Activated naive CD8-positive, alpha-beta T cell treated with anti-CD3 and anti-CD28 coated beads for 36 hours (primary cell): ENCODE measurements around the gene GTSE1. TPM values are rescaled to one million over a fixed set of nuclear protein-coding genes. Genes with fewer than 3 reads are reported as not detected.

ENCODE experiments used
- DNase-seq: peaks from one replicate; pipeline ENCODE4 v3.0.0; 2021
- H3K27ac Mint-ChIP-seq: one replicate; pipeline ENCODE4 v1.8.0; 2022; ENCODE audit warnings: mild to moderate bottlenecking, moderate library complexity, mixed read lengths
- H3K27me3 Mint-ChIP-seq: one replicate; pipeline ENCODE4 v1.8.0; 2022; ENCODE audit warnings: mild to moderate bottlenecking, mixed read lengths
- H3K36me3 Mint-ChIP-seq: one replicate; pipeline ENCODE4 v1.8.0; 2021; ENCODE audit warnings: mild to moderate bottlenecking, mixed read lengths
- H3K4me1 Mint-ChIP-seq: one replicate; pipeline ENCODE4 v1.8.0; 2021; ENCODE audit warnings: mixed read lengths
- H3K4me3 Mint-ChIP-seq: one replicate; pipeline ENCODE4 v1.8.0; 2022; ENCODE audit warnings: mild to moderate bottlenecking, moderate library complexity, mixed read lengths
- H3K9me3 Mint-ChIP-seq: one replicate; pipeline ENCODE4 v1.8.0; 2022; ENCODE audit warnings: mixed read lengths
- total RNA-seq, 2 experiments: library from RNA; stranded (reverse); gene quantifications; one replicate each; pipeline ENCODE4 v1.2.3, GENCODE V29; 2021

The GTSE1 gene
- total RNA-seq, 2 experiments from 2014 or later, result 37.3 to 42.0 TPM

DNA sequence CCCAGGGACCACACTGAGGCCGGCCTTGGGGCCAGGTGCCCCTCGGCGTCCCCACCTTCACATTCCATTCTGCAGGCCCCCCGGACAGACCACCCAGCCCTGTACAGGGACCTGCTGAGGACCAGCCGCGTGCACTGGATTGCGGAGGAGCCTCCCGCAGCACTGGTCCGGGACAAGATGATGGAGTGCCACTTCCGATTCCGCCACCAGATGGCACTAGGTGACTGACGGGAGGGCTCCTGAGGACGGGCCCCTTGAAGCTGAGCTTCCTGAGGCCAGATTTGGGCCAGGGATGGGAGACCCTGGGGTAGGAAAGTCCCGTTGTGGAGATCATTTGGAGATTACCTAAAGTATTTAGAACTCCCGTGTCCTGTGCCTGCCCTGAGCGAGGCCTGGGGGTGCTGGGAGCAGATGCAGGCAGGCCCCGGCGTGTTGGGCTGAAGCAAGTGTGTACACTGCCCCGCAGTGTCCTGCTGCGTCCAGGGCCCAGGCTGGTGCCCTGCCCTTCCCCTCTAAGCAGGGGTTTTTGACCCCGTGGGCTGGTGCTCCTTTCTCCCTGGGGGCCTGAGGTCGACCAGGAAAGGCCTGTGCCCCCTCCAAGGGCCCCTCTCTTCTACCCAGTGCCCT lies 58.8 kb downstream of the GTSE1 start:
- Mint-ChIP-seq H3K27ac (no peak overlapping the region), H3K4me1 (no peaks in the 10 kb centered on the region), H3K36me3 (peaks cover 28% of the 10 kb centered on the region), H3K9me3 (no peaks in the 10 kb centered on the region), H3K27me3 (no peaks in the 10 kb centered on the region), H3K4me3 (no peak overlapping the region)
- peak; percentile 55 for DNase-seq

GRCh38 chr22:46355996-46356471 lies 59.4 kb downstream of the GTSE1 start:
- Mint-ChIP-seq H3K27me3 (no peaks in the 10 kb centered on the region), H3K9me3 (no peaks in the 10 kb centered on the region), H3K27ac (no peak overlapping the region), H3K36me3 (peaks cover 26% of the 10 kb centered on the region), H3K4me3 (no peak overlapping the region), H3K4me1 (no peaks in the 10 kb centered on the region)
- DNase-seq, result no peak

- Mint-ChIP-seq H3K4me3 (no peak overlapping the region), H3K36me3 (peaks cover 26% of the 10 kb centered on the region), H3K27ac (no peak overlapping the region), H3K4me1 (no peaks in the 10 kb centered on the region), H3K27me3 (no peaks in the 10 kb centered on the region), H3K9me3 (no peaks in the 10 kb centered on the region)
- no peak for DNase-seq
Observed at GRCh38 chr22:46356496-46357480, 60.1 kb downstream of the GTSE1 start.

GRCh38 chr22:46357711-46358520 lies 61.2 kb downstream of the GTSE1 start:
- peaks cover under 1% of the 10 kb centered on the region for H3K27me3 Mint-ChIP-seq
- no peak overlapping the region for H3K4me3 Mint-ChIP-seq
- no peaks in the 10 kb centered on the region for H3K9me3 Mint-ChIP-seq
- H3K36me3 Mint-ChIP-seq, result peaks cover 26% of the 10 kb centered on the region
- H3K27ac Mint-ChIP-seq, result no peak overlapping the region
- DNase-seq, result no peak
- H3K4me1 Mint-ChIP-seq, result peaks cover 2% of the 10 kb centered on the region

DNA sequence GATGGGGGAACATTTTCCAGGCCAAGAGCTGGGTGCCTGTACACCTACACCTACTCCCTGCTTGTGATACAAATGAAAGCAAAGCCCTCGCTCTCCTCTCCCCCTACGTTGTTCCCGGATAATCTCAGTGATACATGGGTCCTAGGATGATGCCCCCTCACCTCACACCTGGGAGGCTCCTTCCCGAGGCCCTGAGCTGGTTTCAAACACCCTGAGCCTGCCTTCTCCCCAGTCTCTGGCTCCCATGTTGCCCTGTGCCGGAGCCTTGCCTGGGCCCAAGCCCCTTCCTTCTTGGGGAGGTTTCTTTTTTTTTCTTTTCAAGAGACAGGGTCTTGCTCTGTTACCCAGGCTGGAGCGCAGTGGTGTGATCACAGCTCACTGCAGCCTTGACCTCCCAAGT lies 62.1 kb downstream of the GTSE1 start:
- Mint-ChIP-seq H3K9me3 (no peaks in the 10 kb centered on the region), H3K4me1 (peaks cover 2% of the 10 kb centered on the region), H3K4me3 (no peak overlapping the region), H3K36me3 (peaks cover 26% of the 10 kb centered on the region), H3K27ac (no peak overlapping the region), H3K27me3 (peaks cover 3% of the 10 kb centered on the region)
- DNase-seq, result no peak

DNA sequence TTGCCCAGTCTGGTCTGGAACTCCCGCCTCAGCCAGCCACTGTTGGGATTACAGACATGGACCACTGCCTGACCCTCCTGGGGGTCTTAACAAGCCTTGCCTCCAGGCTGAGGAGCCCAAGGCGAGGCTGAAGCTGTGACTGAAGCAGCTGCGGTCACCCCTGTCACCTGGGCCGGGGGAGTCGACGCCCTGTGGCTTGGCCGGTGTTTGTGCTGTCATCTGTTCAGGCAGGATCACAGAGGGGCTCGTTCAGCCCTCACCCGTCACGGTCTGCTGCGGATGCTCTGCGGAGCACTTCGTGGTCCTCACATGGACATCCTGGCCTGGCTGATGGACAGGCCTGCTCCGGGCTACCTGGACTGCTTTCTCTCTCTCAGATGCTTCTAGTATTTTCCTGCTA lies 62.7 kb downstream of the GTSE1 start:
- H3K4me3 Mint-ChIP-seq, result no peak overlapping the region
- H3K36me3 Mint-ChIP-seq, result peaks cover 26% of the 10 kb centered on the region
- H3K27ac Mint-ChIP-seq, result no peak overlapping the region
- no peaks in the 10 kb centered on the region for H3K9me3 Mint-ChIP-seq
- peaks cover 2% of the 10 kb centered on the region for H3K4me1 Mint-ChIP-seq
- DNase-seq, result no peak
- H3K27me3 Mint-ChIP-seq, result peaks cover 3% of the 10 kb centered on the region

GRCh38 chr22:46360097-46360496 lies 63.4 kb downstream of the GTSE1 start:
- H3K4me3 Mint-ChIP-seq, result no peak overlapping the region
- H3K9me3 Mint-ChIP-seq, result no peaks in the 10 kb centered on the region
- H3K27ac Mint-ChIP-seq, result no peak overlapping the region
- peaks cover 2% of the 10 kb centered on the region for H3K4me1 Mint-ChIP-seq
- DNase-seq, result no peak
- H3K36me3 Mint-ChIP-seq, result peaks cover 26% of the 10 kb centered on the region
- H3K27me3 Mint-ChIP-seq, result peaks cover 3% of the 10 kb centered on the region

- Mint-ChIP-seq H3K4me3 (no peak overlapping the region), H3K27ac (no peak overlapping the region), H3K4me1 (peaks cover 2% of the 10 kb centered on the region), H3K27me3 (peaks cover 3% of the 10 kb centered on the region), H3K36me3 (peaks cover 23% of the 10 kb centered on the region), H3K9me3 (no peaks in the 10 kb centered on the region)
- no peak for DNase-seq
Observed at GRCh38 chr22:46360891-46361290, 64.2 kb downstream of the GTSE1 start.

DNA sequence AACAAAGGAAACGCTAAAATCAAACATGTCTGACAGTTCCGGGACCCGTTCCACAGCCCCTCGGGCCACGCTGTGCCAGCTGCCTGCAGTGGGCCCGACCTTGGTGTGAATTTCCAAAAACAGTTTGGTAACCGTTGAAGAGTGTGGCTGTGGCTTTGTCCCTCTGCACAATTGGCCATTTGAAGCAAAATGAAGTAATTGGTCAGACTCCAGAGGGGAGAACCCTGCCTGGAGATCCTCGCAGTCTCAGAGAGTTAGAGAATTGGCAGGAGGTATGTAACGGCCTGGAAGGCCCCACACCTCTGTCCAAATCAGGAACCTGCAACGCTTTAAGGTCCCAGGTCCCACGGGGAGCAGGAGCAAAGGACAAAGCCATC lies 65.1 kb downstream of the GTSE1 start:
- no peak overlapping the region for H3K27ac Mint-ChIP-seq
- no peak overlapping the region for H3K4me3 Mint-ChIP-seq
- no peak for DNase-seq
- peaks cover 23% of the 10 kb centered on the region for H3K36me3 Mint-ChIP-seq
- no peaks in the 10 kb centered on the region for H3K9me3 Mint-ChIP-seq
- peaks cover 2% of the 10 kb centered on the region for H3K4me1 Mint-ChIP-seq
- peaks cover 3% of the 10 kb centered on the region for H3K27me3 Mint-ChIP-seq

- Mint-ChIP-seq H3K9me3 (no peaks in the 10 kb centered on the region), H3K27ac (no peak overlapping the region), H3K27me3 (peaks cover 3% of the 10 kb centered on the region), H3K4me1 (peaks cover 2% of the 10 kb centered on the region), H3K36me3 (peaks cover 23% of the 10 kb centered on the region), H3K4me3 (no peak overlapping the region)
- DNase-seq, result no peak
Observed at GRCh38 chr22:46362203-46362933, 65.7 kb downstream of the GTSE1 start.

DNA sequence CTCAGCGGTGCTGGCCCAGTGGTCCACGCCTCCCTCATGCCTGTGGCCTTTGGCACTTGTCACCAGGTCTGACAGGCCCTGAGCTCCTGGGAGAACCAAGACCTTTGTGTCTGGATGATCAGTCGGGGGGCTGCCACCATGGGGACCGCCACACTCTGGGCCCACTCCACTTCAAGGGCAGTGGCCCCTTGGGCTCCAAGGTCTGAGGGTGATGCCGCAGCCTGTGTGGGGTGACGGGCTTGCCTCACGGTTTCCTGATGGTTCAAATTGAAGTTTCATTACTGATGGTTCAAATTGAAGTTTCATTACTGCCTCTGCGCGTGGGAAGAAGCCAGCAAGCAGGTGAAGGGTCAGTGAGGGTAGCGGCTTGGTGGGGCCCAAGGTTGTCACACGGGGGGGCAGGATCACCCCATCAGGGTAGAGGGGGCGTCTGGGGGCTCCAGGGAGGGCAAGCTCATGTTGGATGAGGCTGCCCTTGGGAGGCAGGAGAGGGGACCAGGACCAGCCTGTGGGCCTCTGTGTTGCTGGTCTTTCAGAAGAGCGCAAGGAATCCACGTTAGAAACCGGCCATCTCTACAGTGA lies 66.4 kb downstream of the GTSE1 start:
- Mint-ChIP-seq H3K36me3 (peaks cover 20% of the 10 kb centered on the region), H3K4me3 (no peak overlapping the region), H3K4me1 (peaks cover 4% of the 10 kb centered on the region), H3K9me3 (no peaks in the 10 kb centered on the region), H3K27ac (no peak overlapping the region), H3K27me3 (peaks cover 6% of the 10 kb centered on the region)
- DNase-seq, result no peak

DNA sequence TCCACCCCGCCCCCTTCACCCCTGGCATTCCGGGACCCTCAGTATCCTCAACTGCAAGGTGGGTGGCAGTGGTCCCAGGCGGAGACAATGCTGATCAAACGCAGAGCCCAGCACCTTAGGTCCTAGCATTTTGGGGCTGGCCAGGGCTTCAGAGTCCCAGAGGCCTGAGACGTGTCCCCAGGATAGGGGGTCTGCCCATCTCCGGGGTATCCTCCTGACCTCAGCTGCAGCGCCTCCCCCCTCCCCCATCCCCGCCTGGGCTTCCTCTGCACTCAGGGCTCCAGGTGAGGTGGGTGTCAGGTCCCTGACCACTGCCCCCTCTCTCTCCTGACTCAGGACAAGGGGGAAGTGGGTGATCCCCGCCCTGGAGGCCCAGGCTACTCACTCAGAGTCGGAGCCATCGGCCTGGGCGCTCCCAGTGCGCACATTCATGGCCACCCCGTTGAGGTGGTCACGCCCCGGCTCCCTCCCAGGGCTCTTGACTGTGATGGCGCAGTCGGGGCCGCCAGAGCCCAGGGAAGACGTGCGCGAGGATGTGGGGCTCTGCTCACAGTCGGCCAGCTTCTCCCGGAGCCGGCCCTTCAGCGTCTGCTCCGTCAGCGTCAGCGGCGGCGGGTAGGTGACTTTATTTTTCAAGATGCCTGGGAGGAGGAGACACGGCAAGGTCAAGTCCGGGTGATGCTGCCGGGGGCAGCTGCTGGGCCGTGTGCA lies 67.1 kb downstream of the GTSE1 start:
- Mint-ChIP-seq H3K4me1 (peaks cover 4% of the 10 kb centered on the region), H3K4me3 (no peak overlapping the region), H3K27ac (no peak overlapping the region), H3K9me3 (no peaks in the 10 kb centered on the region), H3K27me3 (peaks cover 6% of the 10 kb centered on the region), H3K36me3 (peaks cover 16% of the 10 kb centered on the region)
- DNase-seq, result no peak

DNA sequence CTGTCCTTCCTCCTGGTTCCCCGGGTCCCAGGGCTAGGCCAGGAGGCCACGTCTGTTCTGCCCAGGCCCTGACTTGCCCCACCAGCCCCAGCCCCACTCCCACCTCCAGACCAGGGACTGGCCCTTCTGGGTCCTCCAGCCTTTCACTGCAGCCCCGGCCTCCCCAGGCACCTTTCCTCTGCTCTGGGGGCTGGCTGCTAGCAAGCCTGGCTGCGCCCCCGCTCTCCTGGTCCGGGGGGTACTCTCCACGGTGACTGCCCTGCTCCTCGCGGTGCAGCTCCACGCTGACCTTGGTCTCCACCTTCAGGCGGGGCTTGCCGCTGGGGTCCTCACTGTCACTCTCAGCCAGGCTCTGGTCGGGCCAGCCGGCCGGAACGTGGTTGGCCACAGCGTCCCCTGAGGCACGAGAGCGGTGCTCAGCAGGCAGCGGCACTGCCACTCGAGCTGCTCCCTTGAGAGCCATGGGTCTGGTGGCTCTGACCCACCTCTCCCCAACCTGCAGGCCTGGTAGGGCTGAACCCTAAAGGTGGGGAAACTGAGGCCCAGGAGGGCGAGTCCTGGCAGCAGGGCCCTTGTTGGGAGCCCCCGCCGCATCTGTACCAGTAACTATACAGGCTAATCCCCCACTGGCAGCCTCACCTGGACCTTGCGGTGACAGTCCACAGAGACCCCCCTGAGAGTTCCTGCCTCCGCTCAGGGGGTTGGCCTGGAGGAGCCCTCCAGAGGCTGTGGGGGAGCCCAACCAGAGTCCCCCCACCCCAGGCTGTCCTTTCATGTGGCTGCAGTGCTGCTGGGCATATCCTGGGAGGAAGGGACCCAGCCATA lies 67.9 kb downstream of the GTSE1 start:
- Mint-ChIP-seq H3K9me3 (no peaks in the 10 kb centered on the region), H3K27ac (no peak overlapping the region), H3K36me3 (peaks cover 8% of the 10 kb centered on the region), H3K4me1 (peaks cover 4% of the 10 kb centered on the region), H3K4me3 (no peak overlapping the region), H3K27me3 (peaks cover 6% of the 10 kb centered on the region)
- no peak for DNase-seq
